ENCODE measurements around the gene PC.
"Not testable (repeated sequence)": the region's sequence is repeated elsewhere in the genome, so short reads cannot be mapped to it uniquely, and the experiment has no call there.

PC gene

GRCh38 chr11:67002297-67002913 lies 44.2 kb upstream of the PC start:
- in situ Hi-C loops (cut with HindIII; ENCODE audit: low sequenced_read_pairs), result no loop called here
- no peak for TF ChIP-seq CTCF (IDR thresholded peaks at IDR 0.05; ENCODE audit: low read depth, low read length)
- DNase-seq (ENCODE audit: low read depth, low spot score), result no peak
- H3K4me3 ChIP-seq (ENCODE audit: low read depth, low read length), result no peak overlapping the region

- no peak for DNase-seq (ENCODE audit: low read depth, low spot score)
Measured at GRCh38 chr11:67001332-67001731, 43.1 kb upstream of the PC start.

GRCh38 chr11:66999555-66999954 lies 41.4 kb upstream of the PC start:
- in situ Hi-C loops (cut with HindIII; ENCODE audit: low sequenced_read_pairs), result no loop called here
- no peak for TF ChIP-seq CTCF (IDR thresholded peaks at IDR 0.05; ENCODE audit: low read depth, low read length)
- H3K4me3 ChIP-seq (ENCODE audit: low read depth, low read length), result no peak overlapping the region
- DNase-seq (ENCODE audit: low read depth, low spot score), result no peak

More at GRCh38 chr11:67001332-67001731, 43.1 kb upstream of the PC start:
- H3K4me3 ChIP-seq (ENCODE audit: low read depth, low read length), result no peak overlapping the region
- TF ChIP-seq CTCF (IDR thresholded peaks at IDR 0.05; ENCODE audit: low read depth, low read length), result no peak
- in situ Hi-C loops (cut with HindIII; ENCODE audit: low sequenced_read_pairs), result no loop called here

GRCh38 chr11:66996609-66997273 lies 38.6 kb upstream of the PC start:
- in situ Hi-C loops (cut with HindIII; ENCODE audit: low sequenced_read_pairs), result no loop called here
- no peak for TF ChIP-seq CTCF (IDR thresholded peaks at IDR 0.05; ENCODE audit: low read depth, low read length)
- no peak overlapping the region for H3K4me3 ChIP-seq (ENCODE audit: low read depth, low read length)
- no peak for DNase-seq (ENCODE audit: low read depth, low spot score)

- H3K4me3 ChIP-seq (ENCODE audit: low read depth, low read length), result no peak overlapping the region
- no peak for DNase-seq (ENCODE audit: low read depth, low spot score)
- in situ Hi-C loops (cut with HindIII; ENCODE audit: low sequenced_read_pairs), result no loop called here
- no peak for TF ChIP-seq CTCF (IDR thresholded peaks at IDR 0.05; ENCODE audit: low read depth, low read length)
Measured at GRCh38 chr11:66992041-66992440, 33.9 kb upstream of the PC start.

GRCh38 chr11:66989360-66989759 lies 31.2 kb upstream of the PC start:
- DNase-seq (ENCODE audit: low read depth, low spot score); H3K4me3 ChIP-seq (ENCODE audit: low read depth, low read length); in situ Hi-C loops (cut with HindIII; ENCODE audit: low sequenced_read_pairs): not testable (repeated sequence)

- in situ Hi-C loops (cut with HindIII; ENCODE audit: low sequenced_read_pairs), result not testable (repeated sequence)
Measured at GRCh38 chr11:66988741-66989140, 30.6 kb upstream of the PC start.

More at GRCh38 chr11:66988741-66989140, 30.6 kb upstream of the PC start:
- not testable (repeated sequence) for DNase-seq (ENCODE audit: low read depth, low spot score); H3K4me3 ChIP-seq (ENCODE audit: low read depth, low read length)
